Measurements from ENCODE around the gene RPTOR.

DNA sequence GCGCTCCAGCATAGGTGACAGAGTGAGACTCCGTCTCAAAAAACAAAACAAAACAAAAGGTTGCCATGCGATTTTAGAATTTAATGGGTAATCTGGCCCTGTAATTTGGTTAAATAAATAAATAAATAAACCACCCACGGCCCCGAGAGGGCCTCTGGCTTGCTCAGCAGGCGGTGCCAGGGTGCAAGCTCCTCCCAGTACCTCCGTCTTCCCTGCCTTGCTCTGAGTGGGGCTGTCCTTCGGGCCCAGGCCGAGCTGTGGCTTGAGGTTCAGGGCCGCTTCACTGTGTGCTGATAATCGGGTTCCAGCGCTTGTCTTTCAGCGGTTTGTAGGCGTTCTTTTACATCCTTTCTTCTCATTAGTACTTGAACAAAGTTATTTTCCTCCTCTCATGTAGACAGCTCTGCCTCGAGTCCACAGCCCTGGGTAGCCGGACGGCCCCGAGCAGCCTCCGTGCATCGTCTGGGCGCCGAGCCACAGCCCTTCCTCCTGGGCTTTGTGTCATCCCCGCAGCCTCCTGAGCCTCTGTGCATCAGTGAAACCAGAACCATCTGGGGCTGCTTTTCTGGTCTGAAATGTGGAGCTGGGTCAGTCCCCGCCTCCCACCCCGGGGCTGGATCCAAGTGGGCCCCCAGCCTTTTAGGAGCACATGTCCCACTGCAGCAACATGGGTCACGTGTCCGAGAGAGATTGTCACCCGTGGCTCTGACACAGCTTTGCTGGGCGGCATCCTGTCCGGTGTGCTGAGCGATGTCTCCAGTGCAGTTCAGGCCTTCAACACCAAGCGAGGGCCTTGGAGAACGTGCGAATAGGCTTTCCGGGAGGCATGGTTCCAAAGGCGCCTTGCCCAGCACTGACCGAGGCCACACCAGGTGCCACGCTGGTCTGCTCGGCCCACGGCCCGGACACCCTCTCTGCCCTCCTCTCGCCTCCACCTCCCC is 289.6 kb downstream of the RPTOR start:
- TF ChIP-seq POLR2A (IDR thresholded peaks at IDR 0.05; ENCODE audit: low read length) (no peak), GATA1 (IDR thresholded peaks at IDR 0.05; ENCODE audit: low read depth, low read length) (no peak)

All from erythroblast (primary cell).